Right ventricle myocardium inferior (tissue), 1 donor: ENCODE measurements around the gene PKMYT1. TPM values are rescaled to one million over a fixed set of nuclear protein-coding genes. Genes with fewer than 3 reads are reported as not detected.
A peak's percentile ranks its signal among the peaks of the same experiment; 100 is the strongest.
"Not testable (repeated sequence)": the region's sequence is repeated elsewhere in the genome, so short reads cannot be mapped to it uniquely, and the experiment has no call there.

ENCODE experiments used
- ATAC-seq: fragments of 200-7000 bp; cut with Tn5 transposase; one replicate; pipeline ENCODE4 v1.9.1; 2020; ENCODE audit warnings: mild to moderate bottlenecking, moderate library complexity
- DNase-seq: peaks from one replicate; pipeline ENCODE4 v3.0.0; 2021; ENCODE audit errors: missing footprints
- intact Hi-C: fragments of 100-400 bp; cut with DNase I; formaldehyde crosslinking; loops from one replicate; pipeline ENCODE4 v1.11.0; 2022
- total RNA-seq: library from RNA; stranded (reverse); fragmentation: NEBNext Ultra II Directional; extraction: Animal tissue kit (Norgen Biotek cat#: 25700); gene quantifications from one replicate; pipeline ENCODE4 v1.2.1, GENCODE V29; 2021
- donor health status: DM: no; HTN: yes; CAD: no; lungs with severe emphysema.

The PKMYT1 gene
- total RNA-seq, 1 donor from 2014 or later = 2.9 TPM

DNA sequence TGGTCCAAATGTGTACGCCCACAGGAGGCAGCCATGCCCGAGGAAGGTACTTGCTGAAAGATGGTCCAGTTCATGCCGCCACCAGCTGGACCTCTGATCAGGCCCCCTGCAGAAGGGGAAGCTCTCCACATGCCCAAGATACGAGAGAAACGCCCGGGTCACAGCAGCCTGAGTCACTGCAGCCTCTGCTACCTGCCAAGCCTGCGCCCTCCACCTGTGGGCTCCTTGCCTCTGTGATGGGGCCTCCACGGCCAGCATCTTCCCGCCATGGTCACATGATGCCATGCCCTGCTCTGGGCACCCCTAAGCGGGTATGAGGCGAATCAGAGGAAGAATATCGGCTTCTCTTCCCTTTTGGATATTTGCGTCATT, 29.9 kb downstream of the PKMYT1 start:
- DNase-seq (no peak), ATAC-seq (no peak)
- intact Hi-C loops = no loop called here

DNA sequence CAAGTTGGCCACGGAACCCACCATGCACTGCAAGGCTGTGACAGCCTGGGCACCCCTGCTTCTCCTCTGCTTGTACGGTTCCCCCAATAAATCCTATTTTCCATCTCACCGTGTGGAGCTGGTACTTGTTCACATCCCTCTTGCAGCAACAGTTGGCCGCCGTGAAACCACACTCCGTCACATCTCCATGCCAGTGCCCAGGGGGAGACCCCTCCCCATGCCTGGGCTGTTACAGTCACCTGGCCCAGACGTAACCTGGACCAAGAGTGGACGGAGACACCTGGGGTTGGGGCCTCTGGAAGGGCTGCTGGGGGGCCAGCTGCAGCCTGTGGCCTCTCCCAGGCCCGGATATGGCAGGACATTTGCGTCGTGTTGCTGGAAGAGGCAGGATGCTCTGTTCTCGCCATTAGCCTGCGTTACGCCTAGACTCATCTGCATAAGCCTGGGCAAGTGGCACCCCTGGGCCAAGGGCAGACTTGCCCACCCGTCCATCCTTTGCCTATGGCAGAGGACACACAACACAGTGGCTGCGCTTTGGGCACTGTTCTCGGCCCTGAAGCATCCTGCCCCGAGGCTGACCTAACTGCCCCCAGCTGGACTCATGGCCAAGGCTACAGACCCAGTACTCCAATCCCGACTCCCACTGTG, 30.4 kb downstream of the PKMYT1 start:
- DNase-seq (no peak), ATAC-seq (no peak)
- intact Hi-C loops = no loop called here

- intact Hi-C loops = no loop called here
- no peak for DNase-seq
- peak; percentile 8 for ATAC-seq
These were observed 31.2 kb downstream of the PKMYT1 start for GRCh38 chr16:2948807-2949704.

DNA sequence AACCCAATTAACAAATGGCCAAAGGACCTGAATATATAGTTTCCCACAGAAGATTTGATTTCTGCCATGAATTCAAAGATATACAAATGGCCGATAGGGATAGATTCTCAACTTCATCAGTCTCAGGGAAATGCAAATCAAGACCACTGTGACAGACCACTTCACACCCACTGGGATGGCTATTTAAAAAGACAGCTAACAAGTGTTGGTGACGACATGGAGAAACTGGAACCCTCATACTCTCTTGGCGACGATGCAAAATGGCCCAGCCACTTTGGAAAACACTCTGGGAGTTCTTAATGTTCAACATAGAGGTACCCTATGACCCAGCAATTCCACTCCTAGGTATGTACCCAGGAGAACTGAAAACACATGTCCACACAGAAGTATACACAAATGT, 33.6 kb downstream of the PKMYT1 start:
- intact Hi-C loops = no loop called here
- ATAC-seq (no peak), DNase-seq (no peak)

- intact Hi-C loops, ATAC-seq, DNase-seq: not testable (repeated sequence)
These were observed 36.5 kb downstream of the PKMYT1 start for GRCh38 chr16:2943716-2944115.

- DNase-seq (no peak), ATAC-seq (no peak)
- intact Hi-C loops = no loop called here
These were observed 38.2 kb downstream of the PKMYT1 start for GRCh38 chr16:2942045-2942444.

- no peak for ATAC-seq
These were observed 40.3 kb downstream of the PKMYT1 start for GRCh38 chr16:2939968-2940367.

GRCh38 chr16:2938206-2938605, 42.0 kb downstream of the PKMYT1 start:
- DNase-seq (no peak), ATAC-seq (no peak)
- intact Hi-C loops = no loop called here

More at GRCh38 chr16:2939968-2940367, 40.3 kb downstream of the PKMYT1 start:
- intact Hi-C loops = no loop called here
- DNase-seq = no peak

- no peak for ATAC-seq
- intact Hi-C loops = no loop called here
These were observed 43.1 kb downstream of the PKMYT1 start for GRCh38 chr16:2937170-2937569.

GRCh38 chr16:2936436-2937011, 43.7 kb downstream of the PKMYT1 start:
- ATAC-seq (no peak), DNase-seq (no peak)
- intact Hi-C loops = no loop called here

More at GRCh38 chr16:2937170-2937569, 43.1 kb downstream of the PKMYT1 start:
- DNase-seq = no peak

DNA sequence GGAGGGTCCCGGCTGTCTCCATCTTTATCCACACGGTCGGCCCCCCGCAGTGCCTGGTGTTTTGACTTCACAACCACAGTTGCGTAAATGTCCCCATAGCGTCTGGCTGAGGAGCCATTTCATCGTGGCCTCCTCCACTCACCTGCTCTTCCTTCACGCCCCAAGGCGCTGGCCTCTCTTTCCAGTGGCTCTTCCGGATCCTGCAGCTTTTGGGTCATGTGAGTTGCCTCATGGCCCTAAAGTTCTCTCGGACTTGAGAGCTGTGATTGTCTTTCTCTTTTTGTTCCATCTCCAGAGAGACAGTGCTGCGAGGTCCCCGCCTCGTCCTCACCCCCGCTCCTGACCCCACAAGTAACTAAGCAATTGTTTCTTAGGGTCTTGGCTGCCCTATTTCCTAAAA, 45.8 kb downstream of the PKMYT1 start:
- ATAC-seq (no peak), DNase-seq (no peak)
- intact Hi-C loops = no loop called here

- intact Hi-C loops = no loop called here
- ATAC-seq (no peak), DNase-seq (no peak)
These were observed 46.5 kb downstream of the PKMYT1 start for GRCh38 chr16:2933701-2934100.

- DNase-seq (no peak), ATAC-seq (no peak)
- intact Hi-C loops = no loop called here
These were observed 47.1 kb downstream of the PKMYT1 start for GRCh38 chr16:2933136-2933535.

- intact Hi-C loops, ATAC-seq, DNase-seq: not testable (repeated sequence)
These were observed 48.9 kb downstream of the PKMYT1 start for GRCh38 chr16:2931231-2931914.

DNA sequence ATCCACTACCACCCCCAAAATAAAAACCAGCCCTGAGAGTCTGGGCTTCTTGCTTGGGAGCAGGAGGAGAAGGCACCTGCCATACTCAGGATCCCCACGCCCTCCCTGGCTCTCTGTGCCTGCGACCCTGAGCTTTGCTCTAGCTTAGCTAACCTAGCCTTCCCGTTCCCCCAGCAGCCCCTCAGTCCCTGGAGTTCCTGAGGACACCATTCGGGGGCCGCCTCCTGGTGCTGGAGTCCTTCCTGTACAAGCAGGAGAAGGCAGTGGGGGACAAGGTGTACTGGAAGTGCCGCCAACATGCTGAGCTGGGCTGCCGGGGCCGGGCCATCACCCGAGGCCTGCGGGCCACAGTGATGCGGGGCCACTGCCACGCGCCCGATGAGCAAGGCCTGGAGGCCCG, 50.0 kb downstream of the PKMYT1 start:
- intact Hi-C loops = no loop called here
- DNase-seq (no peak), ATAC-seq (no peak)

- ATAC-seq = no peak
- intact Hi-C loops = no loop called here
- DNase-seq = no peak
These were observed 50.6 kb downstream of the PKMYT1 start for GRCh38 chr16:2929693-2930092.

DNA sequence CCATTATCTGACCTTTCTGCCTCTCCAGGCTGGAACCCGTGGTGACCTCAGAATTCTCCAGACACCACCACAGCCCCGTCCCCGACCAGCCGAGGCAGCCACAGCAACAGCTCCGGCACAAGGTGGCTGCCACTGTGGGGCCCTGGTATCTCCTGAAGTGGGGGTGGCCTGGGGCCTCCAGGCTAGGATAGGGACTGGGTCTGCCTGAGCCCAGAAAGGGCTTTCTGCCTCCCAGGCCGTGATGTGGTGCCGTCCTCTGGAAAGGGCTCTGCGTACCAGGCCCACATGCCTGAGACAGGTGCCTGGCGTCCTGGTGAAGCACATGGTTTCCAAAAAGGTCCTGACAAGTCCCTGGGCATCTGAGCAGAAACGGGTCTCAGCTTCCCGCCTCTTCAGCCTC, 51.5 kb downstream of the PKMYT1 start:
- ATAC-seq (no peak), DNase-seq (no peak)
- intact Hi-C loops = no loop called here

DNA sequence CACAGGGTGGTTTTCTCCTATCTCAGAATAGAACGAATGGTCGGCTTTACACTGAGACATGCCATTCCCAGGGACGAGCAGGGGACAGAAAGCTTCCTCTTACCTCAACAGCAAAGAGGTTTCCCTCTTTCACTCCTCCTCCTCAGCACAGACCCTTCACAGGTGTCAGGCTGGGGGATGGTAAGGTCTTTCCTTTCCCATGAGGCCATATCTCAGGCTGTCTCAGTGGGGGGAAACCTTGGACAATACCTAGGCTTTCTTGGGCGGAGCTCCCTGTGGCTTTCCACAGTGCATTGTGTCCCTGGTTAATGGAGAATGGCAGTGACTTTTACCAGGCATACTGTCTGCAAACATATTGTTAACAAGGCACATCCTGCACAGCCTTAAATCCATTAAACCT, 52.1 kb downstream of the PKMYT1 start:
- ATAC-seq, intact Hi-C loops, DNase-seq: not testable (repeated sequence)

DNA sequence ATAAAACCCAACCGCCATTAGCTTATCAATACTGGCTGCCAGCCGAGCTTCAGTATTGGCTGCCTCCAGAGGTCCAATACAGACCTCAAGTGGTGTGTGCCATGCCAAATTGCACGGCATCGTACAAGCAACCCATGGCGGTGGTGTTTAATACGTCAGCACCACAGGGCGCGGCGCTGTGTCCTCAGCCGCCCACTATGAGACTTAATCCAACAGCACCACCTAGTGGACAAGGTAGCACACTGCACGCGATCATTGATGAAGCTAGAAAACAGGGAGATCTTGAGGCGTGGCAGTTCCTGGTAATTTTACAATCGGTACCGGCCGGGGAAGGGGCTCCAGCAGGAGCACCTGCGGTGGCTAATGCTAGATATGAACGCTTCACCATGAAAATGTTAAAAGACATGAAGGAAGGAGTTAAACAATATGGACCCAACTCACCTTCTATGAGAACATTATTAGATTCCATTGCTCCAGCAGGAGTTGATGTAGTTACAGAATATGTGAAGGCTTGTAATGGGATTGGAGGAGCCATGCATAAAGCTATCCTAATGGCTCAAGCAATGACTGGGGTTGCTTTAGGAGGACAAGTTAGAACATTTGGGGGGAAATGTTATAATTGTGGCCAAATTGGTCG, 53.1 kb downstream of the PKMYT1 start:
- ATAC-seq = peak; percentile 89
- peak; percentile 96 for DNase-seq
- intact Hi-C loops = no loop called here
